Body of pancreas (tissue), 4 donors: ENCODE data around the gene CDK19. TPM values are rescaled to one million over a fixed set of nuclear protein-coding genes. Genes with fewer than 3 reads are reported as not detected.

Experiments used
- ATAC-seq: fragments of 150-250 bp; one replicate; pipeline ENCODE4 v1.9.1; 2016
- DNase-seq, 4 donors: peaks; one replicate each; pipeline ENCODE4 v3.0.0-alpha.2; 2019
- H3K27ac ChIP-seq, 4 donors: fragments of 200-600 bp; sonication (generic); 1 replicate in 3 of 4; 2 replicates in 1 of 4; pipeline versions ENCODE4 v1.5.1 to v1.6.1; 2016 to 2019; ENCODE audit warnings: mild to moderate bottlenecking in 1 of 4, mixed read lengths in 1 of 4, moderate library complexity in 1 of 4
- H3K27me3 ChIP-seq, 2 donors: fragments of 200-600 bp; sonication (generic); one replicate each; pipeline ENCODE4 v1.6.0; 2016; ENCODE audit warnings: mild to moderate bottlenecking in 1 of 2
- H3K36me3 ChIP-seq, 2 donors: fragments of 200-600 bp; sonication (generic); replicated peaks in 1 of 2; 2 replicates each; pipeline ENCODE4 v1.5.1; 2016; ENCODE audit warnings: low read depth in 2 of 2; ENCODE audit not compliant: insufficient read depth in 1 of 2
- H3K4me1 ChIP-seq: fragments of 200-600 bp; sonication (generic); one replicate; pipeline ENCODE4 v1.6.0; 2016
- H3K4me3 ChIP-seq, 2 donors: fragments of 200-600 bp; sonication (generic); 1 replicate in 1 of 2; 2 replicates in 1 of 2; pipeline ENCODE4 v1.5.1; 2016 to 2019
- H3K9me3 ChIP-seq, 3 donors: fragments of 200-600 bp; sonication (generic); 1 replicate in 2 of 3; 2 replicates in 1 of 3; pipeline ENCODE4 v1.5.1; 2016
- CTCF ChIP-seq, 7 experiments: fragments of 450-650 bp in 4 of 7; fragments of 200-600 bp in 3 of 7; sonication (generic) in 3 of 7; IDR thresholded peaks; one replicate each; pipeline ENCODE4 v1.5.1; 2016 to 2019; ENCODE audit warnings: antibody characterized with exemption in 7 of 7
- POLR2A ChIP-seq, 3 donors: fragments of 450-650 bp; IDR thresholded peaks; one replicate each; pipeline ENCODE4 v1.6.1; 2016; ENCODE audit warnings: antibody characterized with exemption in 3 of 3, mild to moderate bottlenecking in 2 of 3
- WGBS, 2 donors: methylation state at CpG; one replicate each; pipeline ENCODE4 v1.1.5; 2017; 5-methylcytosine and 5-hydroxymethylcytosine counted together
- intact Hi-C: fragments of 100-400 bp; cut with DNase I; formaldehyde crosslinking; loops from one replicate; pipeline ENCODE4 v1.15.1; 2023
- total RNA-seq, 2 donors: library from RNA; depleted of rRNA; stranded (reverse); fragments of >200 nt; gene quantifications; one replicate each; pipeline ENCODE4 v1.1.0, GENCODE V29; 2016

CDK19 gene
- total RNA-seq, 2 donors from 2014 or later = 4.0 to 8.0 TPM

- Histone ChIP-seq H3K36me3 (no peaks in the 10 kb centered on the region), H3K4me1 (no peaks in the 10 kb centered on the region), H3K27ac (peak overlapping the region in 1 of 4 donors; percentile 55), H3K27me3 (no peaks in the 10 kb centered on the region), H3K4me3 (no peak overlapping the region), H3K9me3 (no peaks in the 10 kb centered on the region)
- intact Hi-C loops = no loop called here
- ATAC-seq = no peak
- peak in 1 of 4 donors; percentile 30 for DNase-seq
- no peak for TF ChIP-seq CTCF (IDR thresholded peaks at IDR 0.05)
- no peak for TF ChIP-seq POLR2A (IDR thresholded peaks at IDR 0.05)
- WGBS, 2 donors = 58 to 65% methylated on average over 8 to 9 of the region's 9 CpGs
Measured at GRCh38 chr6:110826236-110827129, 11.2 kb upstream of the CDK19 start.

- H3K27ac ChIP-seq = no peak overlapping the region
- DNase-seq = no peak
Measured at GRCh38 chr6:110823146-110823545, 7.9 kb upstream of the CDK19 start.

GRCh38 chr6:110822249-110822648 is 7.0 kb upstream of the CDK19 start:
- Histone ChIP-seq H3K4me3 (no peak overlapping the region), H3K27ac (no peak overlapping the region), H3K36me3 (no peaks in the 10 kb centered on the region), H3K27me3 (no peaks in the 10 kb centered on the region), H3K4me1 (no peaks in the 10 kb centered on the region), H3K9me3 (no peaks in the 10 kb centered on the region)
- DNase-seq (no peak), ATAC-seq (no peak)
- TF ChIP-seq POLR2A (IDR thresholded peaks at IDR 0.05) (no peak), CTCF (IDR thresholded peaks at IDR 0.05) (no peak)
- intact Hi-C loops = no loop called here

More at GRCh38 chr6:110823146-110823545, 7.9 kb upstream of the CDK19 start:
- H3K9me3 ChIP-seq = no peaks in the 10 kb centered on the region
- 17% methylated on average over 2 of the region's 2 CpGs for WGBS, 2 donors
- H3K36me3 ChIP-seq = no peaks in the 10 kb centered on the region
- no peak overlapping the region for H3K4me3 ChIP-seq
- no peaks in the 10 kb centered on the region for H3K27me3 ChIP-seq
- TF ChIP-seq CTCF (IDR thresholded peaks at IDR 0.05) = no peak
- no peak for TF ChIP-seq POLR2A (IDR thresholded peaks at IDR 0.05)
- H3K4me1 ChIP-seq = no peaks in the 10 kb centered on the region
- intact Hi-C loops = no loop called here
- no peak for ATAC-seq

GRCh38 chr6:110816677-110817076 is 1.4 kb upstream of the CDK19 start:
- Histone ChIP-seq H3K4me3 (no peak overlapping the region), H3K27ac (peak overlapping the region in 2 of 4 donors; percentile 97 to 98)
- WGBS, 2 donors = 75 to 86% methylated on average over 4 of the region's 4 CpGs

More at GRCh38 chr6:110816677-110817076, 1.4 kb upstream of the CDK19 start:
- peaks cover 10% of the 10 kb centered on the region for H3K4me1 ChIP-seq
- H3K9me3 ChIP-seq = no peaks in the 10 kb centered on the region
- TF ChIP-seq POLR2A (IDR thresholded peaks at IDR 0.05) (no peak), CTCF (IDR thresholded peaks at IDR 0.05) (no peak)
- DNase-seq = peak in 1 of 4 donors; percentile 6
- no peaks in the 10 kb centered on the region for H3K27me3 ChIP-seq
- no peaks in the 10 kb centered on the region for H3K36me3 ChIP-seq
- ATAC-seq = no peak
- intact Hi-C loops = loop anchor here (10.0 kb wide), 1 partner anchor 58 kb away; the partner anchor contains the start of gene AMD1
